ENCODE results near the gene AK2.

Gene AK2

GRCh38 chr1:32989160-32990050 lies 47.3 kb downstream of the AK2 start:
- no peak overlapping the region for H2AFZ ChIP-seq (ENCODE audit: insufficient read depth, low read length, poor library complexity)
- no peak overlapping the region for H3K23ac ChIP-seq (ENCODE audit: low read length)
- no peak overlapping the region for H4K91ac ChIP-seq (ENCODE audit: low read depth, low read length)
- peak overlapping the region; percentile 32 for H2BK12ac ChIP-seq (ENCODE audit: low read length)
- H3K79me1 ChIP-seq (ENCODE audit: low read length) = peaks cover 9% of the 10 kb centered on the region
- H3K4me3 ChIP-seq (ENCODE audit: low read depth, low read length) = no peak overlapping the region
- H2BK5ac ChIP-seq (ENCODE audit: low read depth, low read length, poor library complexity) = no peak overlapping the region
- no peak overlapping the region for H3K4ac ChIP-seq (ENCODE audit: low read depth, low read length)
- peak overlapping the region; percentile 12 for H2AK5ac ChIP-seq (ENCODE audit: low read length)
- H3K14ac ChIP-seq (ENCODE audit: low read length) = peak overlapping the region; percentile 60
- DNase-seq = peak; percentile 79 to 82
- peak overlapping the region; percentile 61 for H4K8ac ChIP-seq (ENCODE audit: low read depth, low read length)
- H3K79me2 ChIP-seq (ENCODE audit: control insufficient read depth, insufficient read depth, low read length, poor library complexity) = no peaks in the 10 kb centered on the region
- peak overlapping the region; percentile 8 for H3K27ac ChIP-seq (ENCODE audit: low read depth, low read length)
- H3K9ac ChIP-seq (ENCODE audit: low read length) = no peak overlapping the region
- H3K36me3 ChIP-seq (ENCODE audit: control insufficient read depth in 1 of 2, insufficient read depth in 2 of 2, low read length in 2 of 2) = no peaks in the 10 kb centered on the region
- peak overlapping the region; percentile 72 for H3K18ac ChIP-seq (ENCODE audit: low read length)
- peaks cover 26 to 29% of the 10 kb centered on the region in 2 experiments for H3K4me1 ChIP-seq (ENCODE audit: control insufficient read depth in 1 of 2, insufficient read depth in 2 of 2, low read length in 2 of 2)
- no peaks in the 10 kb centered on the region for H3K9me3 ChIP-seq (ENCODE audit: insufficient read depth, low read depth, low read length)
- no peak overlapping the region for H4K12ac ChIP-seq (ENCODE audit: low read depth, low read length)
- H3K4me2 ChIP-seq (ENCODE audit: low read length) = no peak overlapping the region
- H2BK120ac ChIP-seq (ENCODE audit: insufficient read depth, low read length, poor library complexity) = peak overlapping the region; percentile 75
- WGBS (ENCODE audit: extremely low coverage, insufficient coverage, insufficient read length) = no CpG with 5 or more reads among the region's 6 CpGs
- H3K27me3 ChIP-seq (ENCODE audit: insufficient read depth, low read length) = no peaks in the 10 kb centered on the region

- no peak overlapping the region for H4K91ac ChIP-seq (ENCODE audit: low read depth, low read length)
- H3K79me2 ChIP-seq (ENCODE audit: control insufficient read depth, insufficient read depth, low read length, poor library complexity) = no peaks in the 10 kb centered on the region
- no peak overlapping the region for H2BK120ac ChIP-seq (ENCODE audit: insufficient read depth, low read length, poor library complexity)
- no peak overlapping the region for H3K4me2 ChIP-seq (ENCODE audit: low read length)
- no peak overlapping the region for H3K14ac ChIP-seq (ENCODE audit: low read length)
- no peak overlapping the region for H3K4me3 ChIP-seq (ENCODE audit: low read depth, low read length)
- no peak overlapping the region for H3K4ac ChIP-seq (ENCODE audit: low read depth, low read length)
- H3K36me3 ChIP-seq (ENCODE audit: control insufficient read depth in 1 of 2, insufficient read depth in 2 of 2, low read length in 2 of 2) = no peaks in the 10 kb centered on the region
- no peak overlapping the region for H2AK5ac ChIP-seq (ENCODE audit: low read length)
- H3K9ac ChIP-seq (ENCODE audit: low read length) = no peak overlapping the region
- H4K8ac ChIP-seq (ENCODE audit: low read depth, low read length) = no peak overlapping the region
- no peak overlapping the region for H2BK5ac ChIP-seq (ENCODE audit: low read depth, low read length, poor library complexity)
- no peak overlapping the region for H4K12ac ChIP-seq (ENCODE audit: low read depth, low read length)
- no peaks in the 10 kb centered on the region for H3K9me3 ChIP-seq (ENCODE audit: insufficient read depth, low read depth, low read length)
- H3K27ac ChIP-seq (ENCODE audit: low read depth, low read length) = peak overlapping the region; percentile 8
- no peak for DNase-seq
- peaks cover 27 to 32% of the 10 kb centered on the region in 2 experiments for H3K4me1 ChIP-seq (ENCODE audit: control insufficient read depth in 1 of 2, insufficient read depth in 2 of 2, low read length in 2 of 2)
- H2AFZ ChIP-seq (ENCODE audit: insufficient read depth, low read length, poor library complexity) = no peak overlapping the region
- H3K27me3 ChIP-seq (ENCODE audit: insufficient read depth, low read length) = no peaks in the 10 kb centered on the region
- peaks cover 9% of the 10 kb centered on the region for H3K79me1 ChIP-seq (ENCODE audit: low read length)
- no peak overlapping the region for H3K18ac ChIP-seq (ENCODE audit: low read length)
- no peak overlapping the region for H3K23ac ChIP-seq (ENCODE audit: low read length)
- no peak overlapping the region for H2BK12ac ChIP-seq (ENCODE audit: low read length)
Measured at GRCh38 chr1:32988665-32989064, 48.0 kb downstream of the AK2 start.

GRCh38 chr1:32985226-32985625 lies 51.5 kb downstream of the AK2 start:
- no peak overlapping the region for H3K27ac ChIP-seq (ENCODE audit: low read depth, low read length)
- H4K12ac ChIP-seq (ENCODE audit: low read depth, low read length) = no peak overlapping the region
- H3K4me2 ChIP-seq (ENCODE audit: low read length) = no peak overlapping the region
- H3K36me3 ChIP-seq (ENCODE audit: control insufficient read depth in 1 of 2, insufficient read depth in 2 of 2, low read length in 2 of 2) = no peaks in the 10 kb centered on the region
- H3K9me3 ChIP-seq (ENCODE audit: insufficient read depth, low read depth, low read length) = no peaks in the 10 kb centered on the region
- H3K14ac ChIP-seq (ENCODE audit: low read length) = no peak overlapping the region
- H3K23ac ChIP-seq (ENCODE audit: low read length) = no peak overlapping the region
- peaks cover 11 to 16% of the 10 kb centered on the region in 2 experiments for H3K4me1 ChIP-seq (ENCODE audit: control insufficient read depth in 1 of 2, insufficient read depth in 2 of 2, low read length in 2 of 2)
- no peak for DNase-seq
- H2AFZ ChIP-seq (ENCODE audit: insufficient read depth, low read length, poor library complexity) = no peak overlapping the region
- no peaks in the 10 kb centered on the region for H3K27me3 ChIP-seq (ENCODE audit: insufficient read depth, low read length)
- H3K4me3 ChIP-seq (ENCODE audit: low read depth, low read length) = no peak overlapping the region
- no peak overlapping the region for H4K8ac ChIP-seq (ENCODE audit: low read depth, low read length)
- no CpG with 5 or more reads among the region's 1 CpG for WGBS (ENCODE audit: extremely low coverage, insufficient coverage, insufficient read length)
- peaks cover 3% of the 10 kb centered on the region for H3K79me1 ChIP-seq (ENCODE audit: low read length)
- no peak overlapping the region for H2AK5ac ChIP-seq (ENCODE audit: low read length)
- H4K91ac ChIP-seq (ENCODE audit: low read depth, low read length) = no peak overlapping the region
- no peak overlapping the region for H2BK12ac ChIP-seq (ENCODE audit: low read length)
- H3K79me2 ChIP-seq (ENCODE audit: control insufficient read depth, insufficient read depth, low read length, poor library complexity) = no peaks in the 10 kb centered on the region
- H3K4ac ChIP-seq (ENCODE audit: low read depth, low read length) = no peak overlapping the region
- no peak overlapping the region for H2BK5ac ChIP-seq (ENCODE audit: low read depth, low read length, poor library complexity)
- H3K18ac ChIP-seq (ENCODE audit: low read length) = no peak overlapping the region
- no peak overlapping the region for H3K9ac ChIP-seq (ENCODE audit: low read length)
- no peak overlapping the region for H2BK120ac ChIP-seq (ENCODE audit: insufficient read depth, low read length, poor library complexity)

- no peak overlapping the region for H3K4me2 ChIP-seq (ENCODE audit: low read length)
- no peak overlapping the region for H3K4ac ChIP-seq (ENCODE audit: low read depth, low read length)
- H3K14ac ChIP-seq (ENCODE audit: low read length) = no peak overlapping the region
Measured at GRCh38 chr1:32984455-32985171, 52.1 kb downstream of the AK2 start.

More at GRCh38 chr1:32984455-32985171, 52.1 kb downstream of the AK2 start:
- Histone ChIP-seq H3K36me3 (ENCODE audit: control insufficient read depth in 1 of 2, insufficient read depth in 2 of 2, low read length in 2 of 2) (no peaks in the 10 kb centered on the region), H3K79me1 (ENCODE audit: low read length) (peaks cover 3% of the 10 kb centered on the region), H3K4me1 (ENCODE audit: control insufficient read depth in 1 of 2, insufficient read depth in 2 of 2, low read length in 2 of 2) (peaks cover 11 to 16% of the 10 kb centered on the region in 2 experiments), H4K8ac (ENCODE audit: low read depth, low read length) (no peak overlapping the region), H2BK12ac (ENCODE audit: low read length) (peak overlapping the region; percentile 2), H4K91ac (ENCODE audit: low read depth, low read length) (no peak overlapping the region), H2AK5ac (ENCODE audit: low read length) (peak overlapping the region; percentile 35), H3K27ac (ENCODE audit: low read depth, low read length) (no peak overlapping the region), H3K79me2 (ENCODE audit: control insufficient read depth, insufficient read depth, low read length, poor library complexity) (no peaks in the 10 kb centered on the region), H2AFZ (ENCODE audit: insufficient read depth, low read length, poor library complexity) (no peak overlapping the region), H3K9ac (ENCODE audit: low read length) (no peak overlapping the region), H3K27me3 (ENCODE audit: insufficient read depth, low read length) (no peaks in the 10 kb centered on the region), H3K4me3 (ENCODE audit: low read depth, low read length) (no peak overlapping the region), H2BK5ac (ENCODE audit: low read depth, low read length, poor library complexity) (no peak overlapping the region), H2BK120ac (ENCODE audit: insufficient read depth, low read length, poor library complexity) (no peak overlapping the region), H3K18ac (ENCODE audit: low read length) (peak overlapping the region; percentile 46), H3K23ac (ENCODE audit: low read length) (no peak overlapping the region), H4K12ac (ENCODE audit: low read depth, low read length) (no peak overlapping the region), H3K9me3 (ENCODE audit: insufficient read depth, low read depth, low read length) (no peaks in the 10 kb centered on the region)
- no peak for DNase-seq
- WGBS (ENCODE audit: extremely low coverage, insufficient coverage, insufficient read length) = no CpG with 5 or more reads among the region's 1 CpG

Data from trophoblast cell (in vitro differentiated cells and primary cell).